B cell (primary cell): ENCODE results near the gene POM121L2. TPM values are rescaled to one million over a fixed set of nuclear protein-coding genes. Genes with fewer than 3 reads are reported as not detected.

ENCODE experiments used
- ATAC-seq: fragments of 200-7000 bp; cut with Tn5 transposase; one replicate; pipeline ENCODE4 v1.10.0; 2021; ENCODE audit warnings: low read depth, mild to moderate bottlenecking, moderate number of reproducible peaks, moderate library complexity
- CTCF ChIA-PET: fragments of 350-600 bp; sonication (Branson Sonifier 250); formaldehyde crosslinking; loops from one replicate; lab custom pipeline; 2021; ENCODE audit warnings: antibody characterized with exemption, inconsistent platforms; lab: Charles Lee
- POLR2A ChIA-PET: fragments of 350-600 bp; sonication (Branson Sonifier 250); formaldehyde crosslinking; loops from one replicate; lab custom pipeline; 2021; ENCODE audit warnings: antibody characterized with exemption; lab: Charles Lee
- DNase-seq: peaks from one replicate; pipeline ENCODE4 v3.0.0; 2013
- H2AFZ ChIP-seq: 2 replicates; pipeline ENCODE4 v1.6.1; 2012; ENCODE audit warnings: mild to moderate bottlenecking, low read depth, low read length; ENCODE audit not compliant: insufficient read depth, poor library complexity, severe bottlenecking
- H3K27ac ChIP-seq, 2 donors: 1 replicate in 1 of 2; 2 replicates in 1 of 2; pipeline ENCODE4 v1.5.1; 2012 to 2013; ENCODE audit warnings: low read length in 2 of 2, mild to moderate bottlenecking in 2 of 2, moderate library complexity in 1 of 2
- H3K27me3 ChIP-seq, 4 experiments: fragments of 200-600 bp in 1 of 4; sonication (generic) in 1 of 4; replicated peaks in 1 of 4; 1 replicate in 2 of 4; 2 replicates in 2 of 4; pipeline versions ENCODE4 v1.6.1 to v1.7.0; 2013 to 2016; ENCODE audit warnings: low read length in 3 of 4, mild to moderate bottlenecking in 2 of 4, mixed read lengths in 1 of 4, moderate library complexity in 1 of 4; ENCODE audit not compliant: insufficient read depth in 4 of 4, control insufficient read depth in 3 of 4; ENCODE audit errors: control extremely low read depth in 1 of 4
- H3K36me3 ChIP-seq, 2 experiments: replicated peaks in 1 of 2; 1 replicate in 1 of 2; 2 replicates in 1 of 2; pipeline versions ENCODE4 v1.6.1 to v1.7.1; 2013; ENCODE audit warnings: low read length in 1 of 2; ENCODE audit not compliant: insufficient read depth in 2 of 2, control insufficient read depth in 1 of 2; ENCODE audit errors: control extremely low read depth in 1 of 2, extremely low read depth in 1 of 2
- H3K4me1 ChIP-seq, 2 donors: fragments of 200-600 bp in 1 of 2; sonication (generic) in 1 of 2; 1 replicate in 1 of 2; 2 replicates in 1 of 2; pipeline versions ENCODE4 v1.5.1 to v1.6.1; 2013 to 2017; ENCODE audit warnings: low read length in 2 of 2; ENCODE audit not compliant: control insufficient read depth in 2 of 2, insufficient read depth in 2 of 2
- H3K4me2 ChIP-seq: replicated peaks from 2 replicates; pipeline ENCODE3; 2012; ENCODE audit warnings: mild to moderate bottlenecking, low read depth, low read length; ENCODE audit not compliant: poor library complexity, severe bottlenecking
- H3K4me3 ChIP-seq, 5 experiments: fragments of 200-600 bp in 1 of 5; sonication (generic) in 1 of 5; 1 replicate in 3 of 5; 2 replicates in 2 of 5; pipeline versions ENCODE4 v1.5.1 to v1.7.0; 2011 to 2016; ENCODE audit warnings: low read length in 4 of 5, mild to moderate bottlenecking in 4 of 5, low read depth in 2 of 5, control low read depth in 1 of 5, moderate library complexity in 1 of 5; ENCODE audit not compliant: insufficient read depth in 1 of 5; ENCODE audit errors: control extremely low read depth in 1 of 5, extremely low read depth in 1 of 5
- H3K79me2 ChIP-seq: fragments of 200-600 bp; sonication (generic); one replicate; pipeline ENCODE4 v1.6.0; 2016; ENCODE audit warnings: low read length; ENCODE audit not compliant: control insufficient read depth, insufficient read depth
- H3K9ac ChIP-seq: fragments of 200-600 bp; sonication (generic); 2 replicates; pipeline ENCODE4 v1.6.1; 2017; ENCODE audit warnings: mild to moderate bottlenecking, low read length, moderate library complexity
- H3K9me3 ChIP-seq, 3 donors: one replicate each; pipeline versions ENCODE4 v1.6.1 to v1.7.1; 2013; ENCODE audit warnings: low read length in 2 of 3; ENCODE audit not compliant: control insufficient read depth in 2 of 3, insufficient read depth in 1 of 3; ENCODE audit errors: control extremely low read depth in 1 of 3
- H4K20me1 ChIP-seq: 2 replicates; pipeline ENCODE4 v1.6.0; 2012; ENCODE audit warnings: mild to moderate bottlenecking, low read length; ENCODE audit not compliant: insufficient read depth, control insufficient read depth, poor library complexity, severe bottlenecking
- H3K27ac Mint-ChIP-seq: one replicate; pipeline ENCODE4 v1.8.0; 2021; ENCODE audit warnings: mixed read lengths
- H3K27me3 Mint-ChIP-seq: one replicate; pipeline ENCODE4 v1.8.0; 2021; ENCODE audit warnings: mixed read lengths
- H3K4me1 Mint-ChIP-seq: one replicate; pipeline ENCODE4 v1.8.0; 2021; ENCODE audit warnings: mixed read lengths
- H3K4me3 Mint-ChIP-seq: one replicate; pipeline ENCODE4 v1.8.0; 2021; ENCODE audit warnings: mixed read lengths
- H3K9me3 Mint-ChIP-seq: one replicate; pipeline ENCODE4 v1.8.0; 2022; ENCODE audit warnings: mixed read lengths; ENCODE audit not compliant: insufficient read depth
- EZH2 ChIP-seq: IDR thresholded peaks from 2 replicates; pipeline ENCODE4 v1.6.1; 2012; ENCODE audit warnings: borderline replicate concordance, low read depth, mild to moderate bottlenecking, moderate library complexity, low read length; ENCODE audit not compliant: insufficient read depth, poor library complexity, severe bottlenecking
- WGBS: methylation state at CpG from one replicate; pipeline ENCODE4 v1.1.5; 2013; ENCODE audit warnings: missing lambda C conversion rate; ENCODE audit not compliant: insufficient coverage; 5-methylcytosine and 5-hydroxymethylcytosine counted together
- intact Hi-C: fragments of 100-400 bp; cut with micrococcal nuclease; formaldehyde crosslinking; loops from one replicate; pipeline ENCODE4 v1.10.0; 2022
- polyA plus RNA-seq: library from polyadenylated mRNA; depleted of rRNA; stranded (reverse); fragments of >200 nt; gene quantifications from 2 replicates; pipeline ENCODE4 v1.2.3, GENCODE V29; 2012
- total RNA-seq, 2 donors: library from RNA; stranded (reverse); fragments of 120-200 nt in 1 of 2; gene quantifications; 1 replicate in 1 of 2; 2 replicates in 1 of 2; pipeline versions ENCODE4 v1.2.3 to v1.2.4, GENCODE V29; 2013 to 2022
- TF ChIP-seq, protein P1 (sequence below): fragments of 200-600 bp; IDR thresholded peaks from one replicate; pipeline ENCODE4 v1.8.0; 2022; ENCODE audit warnings: antibody characterized with exemption, mild to moderate bottlenecking

Gene POM121L2
- total and polyA plus RNA-seq, 2 donors (not counting 1 experiment from before 2014, with no cell fraction given): not detected

GRCh38 chr6:27293436-27294098 is 18.5 kb downstream of the POM121L2 start:
- WGBS: 10% methylated on average over 13 of the region's 28 CpGs
- no peak overlapping the region for H3K27ac Mint-ChIP-seq
- Histone ChIP-seq H3K4me3 (peak overlapping the region in 1 of 5 experiments; percentile 8), H3K9me3 (peaks cover 7 to 53% (median 40%) of the 10 kb centered on the region in 3 donors), H3K36me3 (no peaks in the 10 kb centered on the region), H3K4me2 (no peak overlapping the region), H3K79me2 (no peaks in the 10 kb centered on the region), H3K4me1 (peaks cover 0 to 2% of the 10 kb centered on the region in 2 donors), H3K9ac (no peak overlapping the region), H3K27ac (no peak overlapping the region), H2AFZ (no peak overlapping the region), H4K20me1 (no peaks in the 10 kb centered on the region), H3K27me3 (peaks cover 2 to 92% (median 83%) of the 10 kb centered on the region in 4 experiments)
- ChIA-PET POLR2A (no interaction called here), CTCF (no interaction called here)
- TF ChIP-seq, protein P1, sequence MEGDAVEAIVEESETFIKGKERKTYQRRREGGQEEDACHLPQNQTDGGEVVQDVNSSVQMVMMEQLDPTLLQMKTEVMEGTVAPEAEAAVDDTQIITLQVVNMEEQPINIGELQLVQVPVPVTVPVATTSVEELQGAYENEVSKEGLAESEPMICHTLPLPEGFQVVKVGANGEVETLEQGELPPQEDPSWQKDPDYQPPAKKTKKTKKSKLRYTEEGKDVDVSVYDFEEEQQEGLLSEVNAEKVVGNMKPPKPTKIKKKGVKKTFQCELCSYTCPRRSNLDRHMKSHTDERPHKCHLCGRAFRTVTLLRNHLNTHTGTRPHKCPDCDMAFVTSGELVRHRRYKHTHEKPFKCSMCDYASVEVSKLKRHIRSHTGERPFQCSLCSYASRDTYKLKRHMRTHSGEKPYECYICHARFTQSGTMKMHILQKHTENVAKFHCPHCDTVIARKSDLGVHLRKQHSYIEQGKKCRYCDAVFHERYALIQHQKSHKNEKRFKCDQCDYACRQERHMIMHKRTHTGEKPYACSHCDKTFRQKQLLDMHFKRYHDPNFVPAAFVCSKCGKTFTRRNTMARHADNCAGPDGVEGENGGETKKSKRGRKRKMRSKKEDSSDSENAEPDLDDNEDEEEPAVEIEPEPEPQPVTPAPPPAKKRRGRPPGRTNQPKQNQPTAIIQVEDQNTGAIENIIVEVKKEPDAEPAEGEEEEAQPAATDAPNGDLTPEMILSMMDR: no peak
- no peak for TF ChIP-seq EZH2
- intact Hi-C loops: loop anchor here (5.0 to 10.0 kb wide), 3 partner anchors 259 to 1491 kb away; no protein-coding TSS in a partner anchor
- H3K4me3 Mint-ChIP-seq: no peak overlapping the region
- peaks cover 16% of the 10 kb centered on the region for H3K9me3 Mint-ChIP-seq
- ATAC-seq (no peak), DNase-seq (no peak)
- no peaks in the 10 kb centered on the region for H3K4me1 Mint-ChIP-seq
- H3K27me3 Mint-ChIP-seq: peaks cover 87% of the 10 kb centered on the region

DNA sequence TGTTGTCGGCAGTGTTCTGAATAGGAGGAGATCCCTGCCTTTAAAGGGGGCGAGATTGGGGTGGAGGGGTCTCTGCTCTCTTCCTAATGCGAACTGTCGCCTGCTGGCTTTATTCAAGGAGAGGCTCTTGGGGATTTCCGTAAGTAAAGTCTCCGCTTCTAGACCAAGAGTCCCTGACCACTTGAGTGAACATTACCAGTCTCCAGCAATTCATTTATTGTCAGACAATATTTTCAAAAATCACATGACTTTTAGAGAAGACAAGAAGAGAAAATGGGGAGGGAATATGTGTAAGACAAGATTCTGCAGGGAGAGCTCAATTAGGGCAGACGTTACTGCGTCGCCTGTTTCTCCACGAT is 21.2 kb downstream of the POM121L2 start:
- no peaks in the 10 kb centered on the region for H3K4me1 Mint-ChIP-seq
- H3K79me2 ChIP-seq: no peaks in the 10 kb centered on the region
- DNase-seq (no peak), ATAC-seq (no peak)
- H2AFZ ChIP-seq: no peak overlapping the region
- CTCF ChIA-PET: no interaction called here
- no peaks in the 10 kb centered on the region for H4K20me1 ChIP-seq
- intact Hi-C loops: loop anchor here (5.0 to 10.0 kb wide), 3 partner anchors 261 to 1494 kb away; no protein-coding TSS in a partner anchor
- H3K27ac ChIP-seq: no peak overlapping the region
- H3K4me2 ChIP-seq: no peak overlapping the region
- no peak overlapping the region for H3K9ac ChIP-seq
- H3K27ac Mint-ChIP-seq: peak overlapping the region; percentile 37
- H3K4me3 Mint-ChIP-seq: no peak overlapping the region
- TF ChIP-seq EZH2: no peak
- TF ChIP-seq, protein P1: no peak
- H3K4me3 ChIP-seq: no peak overlapping the region
- peaks cover 85% of the 10 kb centered on the region for H3K27me3 Mint-ChIP-seq
- POLR2A ChIA-PET: no interaction called here
- H3K4me1 ChIP-seq: peaks cover 0 to 6% of the 10 kb centered on the region in 2 donors
- peaks cover 6 to 46% (median 39%) of the 10 kb centered on the region in 3 donors for H3K9me3 ChIP-seq
- peaks cover 11% of the 10 kb centered on the region for H3K9me3 Mint-ChIP-seq
- peaks cover 4 to 90% (median 81%) of the 10 kb centered on the region in 4 experiments for H3K27me3 ChIP-seq
- no peaks in the 10 kb centered on the region for H3K36me3 ChIP-seq
- 21% methylated on average over 4 of the region's 10 CpGs for WGBS
